Esophagus squamous epithelium (tissue), 4 donors: Measurements from ENCODE around the gene ADAR.
A peak's percentile ranks its signal among the peaks of the same experiment; 100 is the strongest.

Source experiments
- CTCF ChIP-seq, 6 experiments: fragments of 450-650 bp in 4 of 6; fragments of 200-600 bp in 2 of 6; sonication (generic) in 2 of 6; IDR thresholded peaks; one replicate each; pipeline ENCODE4 v1.5.1; 2016 to 2019; ENCODE audit warnings: antibody characterized with exemption in 6 of 6, mild to moderate bottlenecking in 4 of 6, moderate library complexity in 4 of 6
- POLR2A ChIP-seq, 4 donors: fragments of 450-650 bp; IDR thresholded peaks; one replicate each; pipeline ENCODE4 v1.6.1; 2017; ENCODE audit warnings: antibody characterized with exemption in 4 of 4, mild to moderate bottlenecking in 4 of 4, moderate library complexity in 3 of 4

DNA sequence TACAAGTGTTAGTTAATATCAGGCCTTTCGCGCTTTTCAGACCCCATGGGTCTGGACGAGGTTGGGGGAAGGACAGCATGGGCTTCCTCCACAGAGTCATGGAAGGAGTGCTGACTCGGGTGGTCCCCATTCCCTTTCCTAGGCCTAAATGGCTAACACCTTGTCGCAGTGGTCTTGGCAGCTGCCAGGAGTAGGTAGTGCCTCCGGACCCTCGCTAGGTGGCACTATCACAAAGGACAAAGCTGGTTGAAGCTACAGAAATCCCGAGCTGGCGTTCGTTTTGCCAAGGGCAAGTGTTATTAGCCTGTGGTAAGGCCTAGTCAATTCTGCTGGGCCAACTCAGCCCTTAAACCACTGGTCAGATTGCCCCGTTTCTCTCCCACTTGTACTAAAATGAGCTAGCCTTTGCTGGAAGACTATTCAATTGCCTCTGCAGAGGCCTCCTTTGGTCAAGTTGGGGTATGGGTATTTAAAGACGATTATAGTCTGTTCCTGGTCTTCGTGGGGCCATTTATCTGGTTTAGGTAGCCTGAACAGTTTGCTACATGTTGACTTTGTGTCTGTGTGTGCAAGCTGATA lies 48.4 kb downstream of the ADAR start:
- TF ChIP-seq CTCF (IDR thresholded peaks at IDR 0.05) (peak; percentile 81 to 97 (median 94)), POLR2A (IDR thresholded peaks at IDR 0.05) (no peak)
